ENCODE results near the gene GPR108. TPM values are rescaled to one million over a fixed set of nuclear protein-coding genes. Genes with fewer than 3 reads are reported as not detected.
"Not testable (repeated sequence)": the region's sequence is repeated elsewhere in the genome, so short reads cannot be mapped to it uniquely, and the experiment has no call there.

GPR108 gene
- total RNA-seq, 1 donor from 2014 or later = 48.7 TPM

GRCh38 chr19:6721138-6721474, 16.3 kb downstream of the GPR108 start:
- no peak for DNase-seq (ENCODE audit: extremely low read depth, low read depth, low spot score)

GRCh38 chr19:6720369-6721137, 16.8 kb downstream of the GPR108 start, which contains the start of gene C3:
Gene C3 (minus strand): TSS chr19:6720650. CDS start chr19:6720589, 61 bp downstream.
- no peak for DNase-seq (ENCODE audit: extremely low read depth, low read depth, low spot score)

GRCh38 chr19:6719992-6720368, 17.4 kb downstream of the GPR108 start:
- DNase-seq (ENCODE audit: extremely low read depth, low read depth, low spot score) = no peak

- no peak for DNase-seq (ENCODE audit: extremely low read depth, low read depth, low spot score)
These were observed 17.9 kb downstream of the GPR108 start for GRCh38 chr19:6719540-6719861.

- DNase-seq (ENCODE audit: extremely low read depth, low read depth, low spot score) = no peak
These were observed 18.4 kb downstream of the GPR108 start for GRCh38 chr19:6718741-6719539.

GRCh38 chr19:6718111-6718740, 19.2 kb downstream of the GPR108 start:
- no peak for DNase-seq (ENCODE audit: extremely low read depth, low read depth, low spot score)

- DNase-seq (ENCODE audit: extremely low read depth, low read depth, low spot score) = no peak
These were observed 19.9 kb downstream of the GPR108 start for GRCh38 chr19:6717441-6717971.

GRCh38 chr19:6717036-6717435, 20.3 kb downstream of the GPR108 start:
- DNase-seq (ENCODE audit: extremely low read depth, low read depth, low spot score) = no peak

GRCh38 chr19:6716610-6716970, 20.8 kb downstream of the GPR108 start:
- no peak for DNase-seq (ENCODE audit: extremely low read depth, low read depth, low spot score)

GRCh38 chr19:6714749-6715555, 22.4 kb downstream of the GPR108 start:
- no peak for DNase-seq (ENCODE audit: extremely low read depth, low read depth, low spot score)

GRCh38 chr19:6713773-6714692, 23.3 kb downstream of the GPR108 start:
- DNase-seq (ENCODE audit: extremely low read depth, low read depth, low spot score) = no peak

- DNase-seq (ENCODE audit: extremely low read depth, low read depth, low spot score) = no peak
These were observed 24.4 kb downstream of the GPR108 start for GRCh38 chr19:6712692-6713670.

GRCh38 chr19:6712231-6712630, 25.1 kb downstream of the GPR108 start:
- DNase-seq (ENCODE audit: extremely low read depth, low read depth, low spot score) = no peak

GRCh38 chr19:6711605-6712004, 25.8 kb downstream of the GPR108 start:
- DNase-seq (ENCODE audit: extremely low read depth, low read depth, low spot score) = no peak

GRCh38 chr19:6711078-6711361, 26.4 kb downstream of the GPR108 start:
- no peak for DNase-seq (ENCODE audit: extremely low read depth, low read depth, low spot score)

GRCh38 chr19:6710273-6711077, 26.9 kb downstream of the GPR108 start:
- no peak for DNase-seq (ENCODE audit: extremely low read depth, low read depth, low spot score)

GRCh38 chr19:6709549-6709948, 27.8 kb downstream of the GPR108 start:
- no peak for DNase-seq (ENCODE audit: extremely low read depth, low read depth, low spot score)

- not testable (repeated sequence) for DNase-seq (ENCODE audit: extremely low read depth, low read depth, low spot score)
These were observed 28.5 kb downstream of the GPR108 start for GRCh38 chr19:6708913-6709312.
